Nephron progenitor cell (in vitro differentiated cells): ENCODE data around the gene GPHN.
"Not testable (repeated sequence)": the region's sequence is repeated elsewhere in the genome, so short reads cannot be mapped to it uniquely, and the experiment has no call there.

Experiments used
- DNase-seq: peaks from one replicate; pipeline ENCODE4 v3.0.0; 2021
- H3K27ac Mint-ChIP-seq: 2 replicates; pipeline ENCODE4 v1.8.0; 2021; ENCODE audit warnings: mild to moderate bottlenecking, moderate library complexity, mixed read lengths
- H3K27me3 Mint-ChIP-seq: 2 replicates; pipeline ENCODE4 v1.8.0; 2021; ENCODE audit warnings: mild to moderate bottlenecking, low read depth, mixed read lengths; ENCODE audit not compliant: poor library complexity
- H3K36me3 Mint-ChIP-seq: 2 replicates; pipeline ENCODE4 v1.8.0; 2021; ENCODE audit warnings: low read depth, mixed read lengths
- H3K4me1 Mint-ChIP-seq: 2 replicates; pipeline ENCODE4 v1.8.0; 2021; ENCODE audit warnings: mixed read lengths
- H3K4me3 Mint-ChIP-seq: 2 replicates; pipeline ENCODE4 v1.8.0; 2021; ENCODE audit warnings: mild to moderate bottlenecking, moderate library complexity, mixed read lengths
- H3K9me3 Mint-ChIP-seq: 2 replicates; pipeline ENCODE4 v1.8.0; 2021; ENCODE audit warnings: mild to moderate bottlenecking, moderate library complexity, mixed read lengths
- TF ChIP-seq, protein P1 (sequence below): fragments of 200-600 bp; sonication (generic); IDR thresholded peaks from 2 replicates; pipeline ENCODE4 v1.5.0; 2021; ENCODE audit warnings: antibody characterized with exemption

The GPHN gene

DNA sequence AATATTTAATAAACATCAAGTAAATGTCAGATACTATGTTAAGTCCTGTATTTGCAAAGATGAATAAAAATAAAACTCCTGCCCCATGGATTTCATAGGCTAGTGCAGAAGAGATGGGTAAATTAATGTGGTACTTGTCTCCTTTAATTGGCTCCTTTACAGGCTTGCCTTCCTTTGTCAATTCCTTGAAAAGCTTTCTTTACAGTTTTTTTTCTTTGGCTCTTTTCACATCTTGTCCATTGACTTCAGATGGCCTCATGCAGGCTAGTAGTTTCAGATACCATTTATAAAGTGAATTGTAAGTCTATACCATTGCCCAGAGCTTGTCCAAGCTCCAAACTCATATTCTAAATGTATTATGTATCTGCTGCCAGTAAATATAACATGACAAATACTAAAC, 552.6 kb downstream of the GPHN start:
- Mint-ChIP-seq H3K9me3 (peaks cover 36% of the 10 kb centered on the region), H3K27me3 (no peaks in the 10 kb centered on the region), H3K4me1 (no peaks in the 10 kb centered on the region), H3K4me3 (no peak overlapping the region), H3K36me3 (peaks cover 52% of the 10 kb centered on the region), H3K27ac (no peak overlapping the region)
- no peak for DNase-seq
- TF ChIP-seq, protein P1, sequence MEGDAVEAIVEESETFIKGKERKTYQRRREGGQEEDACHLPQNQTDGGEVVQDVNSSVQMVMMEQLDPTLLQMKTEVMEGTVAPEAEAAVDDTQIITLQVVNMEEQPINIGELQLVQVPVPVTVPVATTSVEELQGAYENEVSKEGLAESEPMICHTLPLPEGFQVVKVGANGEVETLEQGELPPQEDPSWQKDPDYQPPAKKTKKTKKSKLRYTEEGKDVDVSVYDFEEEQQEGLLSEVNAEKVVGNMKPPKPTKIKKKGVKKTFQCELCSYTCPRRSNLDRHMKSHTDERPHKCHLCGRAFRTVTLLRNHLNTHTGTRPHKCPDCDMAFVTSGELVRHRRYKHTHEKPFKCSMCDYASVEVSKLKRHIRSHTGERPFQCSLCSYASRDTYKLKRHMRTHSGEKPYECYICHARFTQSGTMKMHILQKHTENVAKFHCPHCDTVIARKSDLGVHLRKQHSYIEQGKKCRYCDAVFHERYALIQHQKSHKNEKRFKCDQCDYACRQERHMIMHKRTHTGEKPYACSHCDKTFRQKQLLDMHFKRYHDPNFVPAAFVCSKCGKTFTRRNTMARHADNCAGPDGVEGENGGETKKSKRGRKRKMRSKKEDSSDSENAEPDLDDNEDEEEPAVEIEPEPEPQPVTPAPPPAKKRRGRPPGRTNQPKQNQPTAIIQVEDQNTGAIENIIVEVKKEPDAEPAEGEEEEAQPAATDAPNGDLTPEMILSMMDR: no peak

GRCh38 chr14:67067070-67067814, 559.3 kb downstream of the GPHN start:
- H3K4me3 Mint-ChIP-seq, H3K27ac Mint-ChIP-seq, H3K4me1 Mint-ChIP-seq, DNase-seq, H3K27me3 Mint-ChIP-seq: not testable (repeated sequence)
- Mint-ChIP-seq H3K9me3 (peaks cover 25% of the 10 kb centered on the region), H3K36me3 (peaks cover 48% of the 10 kb centered on the region)

DNA sequence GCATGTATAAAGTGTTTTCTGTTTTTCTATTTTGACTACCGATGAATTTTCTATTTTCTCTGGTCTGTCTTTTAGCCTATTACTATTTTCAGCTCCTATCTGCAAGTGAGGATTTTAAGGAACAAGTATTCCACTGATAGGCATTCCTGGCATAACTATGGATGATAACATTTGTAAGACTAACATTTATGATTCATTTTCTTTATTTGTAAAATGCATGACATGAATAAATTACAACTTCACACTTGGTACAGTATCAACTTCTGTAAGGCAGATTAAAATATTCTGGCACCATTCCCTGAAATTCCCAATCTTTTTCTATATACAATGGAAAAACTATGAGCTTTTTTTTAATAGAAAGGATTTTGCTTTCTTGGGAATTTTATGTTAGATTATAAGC, 560.3 kb downstream of the GPHN start:
- no peak for DNase-seq
- H3K9me3 Mint-ChIP-seq: peaks cover 17% of the 10 kb centered on the region
- peaks cover 38% of the 10 kb centered on the region for H3K36me3 Mint-ChIP-seq
- no peaks in the 10 kb centered on the region for H3K4me1 Mint-ChIP-seq
- H3K27ac Mint-ChIP-seq: no peak overlapping the region
- TF ChIP-seq, protein P1: no peak
- H3K4me3 Mint-ChIP-seq: no peak overlapping the region
- no peaks in the 10 kb centered on the region for H3K27me3 Mint-ChIP-seq

GRCh38 chr14:67071506-67071905, 563.6 kb downstream of the GPHN start:
- Mint-ChIP-seq H3K4me3 (no peak overlapping the region), H3K9me3 (peaks cover 3% of the 10 kb centered on the region), H3K4me1 (no peaks in the 10 kb centered on the region), H3K36me3 (peaks cover 7% of the 10 kb centered on the region), H3K27ac (no peak overlapping the region), H3K27me3 (no peaks in the 10 kb centered on the region)
- DNase-seq: no peak
- TF ChIP-seq, protein P1: no peak

DNA sequence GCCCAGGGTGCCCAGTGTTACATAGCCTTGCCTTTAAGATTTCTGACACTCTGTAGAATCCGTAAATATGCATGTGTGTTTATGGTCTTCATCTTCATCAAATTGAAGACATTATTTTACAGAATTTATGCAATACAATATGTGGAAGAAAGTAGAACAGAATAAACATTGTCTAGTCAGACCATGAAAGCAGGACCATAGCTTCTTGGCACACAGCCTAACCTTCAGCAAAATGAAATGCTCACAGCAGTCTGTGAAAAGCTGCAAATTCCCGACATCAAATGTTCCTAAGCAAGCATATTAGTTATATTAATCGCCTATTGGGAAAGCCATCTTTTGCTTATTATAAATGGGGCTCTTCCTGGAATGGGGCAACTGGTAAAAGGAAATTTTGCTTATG, 570.0 kb downstream of the GPHN start:
- no peak overlapping the region for H3K4me3 Mint-ChIP-seq
- H3K27me3 Mint-ChIP-seq: no peaks in the 10 kb centered on the region
- H3K4me1 Mint-ChIP-seq: no peaks in the 10 kb centered on the region
- H3K27ac Mint-ChIP-seq: no peak overlapping the region
- no peak for DNase-seq
- peaks cover 16% of the 10 kb centered on the region for H3K36me3 Mint-ChIP-seq
- TF ChIP-seq, protein P1: no peak
- H3K9me3 Mint-ChIP-seq: peaks cover 24% of the 10 kb centered on the region

GRCh38 chr14:67079846-67080245, 571.9 kb downstream of the GPHN start:
- Mint-ChIP-seq H3K36me3 (peaks cover 21% of the 10 kb centered on the region), H3K27me3 (no peaks in the 10 kb centered on the region), H3K4me1 (no peaks in the 10 kb centered on the region), H3K4me3 (no peak overlapping the region), H3K27ac (no peak overlapping the region), H3K9me3 (peaks cover 29% of the 10 kb centered on the region)
- DNase-seq: no peak
- TF ChIP-seq, protein P1: no peak
